GOT3 (cell line): ENCODE data around the gene SHANK3.

Source experiments
- DNase-seq: peaks from one replicate; lab custom pipeline; 2025; ENCODE audit warnings: mixed read lengths; lab: John Stamatoyannopoulos, UW

Gene SHANK3

GRCh38 chr22:50713008-50713385, 40.4 kb downstream of the SHANK3 start:
- DNase-seq: no peak

GRCh38 chr22:50713571-50714056, 41.0 kb downstream of the SHANK3 start:
- DNase-seq: no peak

GRCh38 chr22:50714150-50714549, 41.5 kb downstream of the SHANK3 start:
- DNase-seq: no peak

- no peak for DNase-seq
Measured at GRCh38 chr22:50714631-50715179, 42.1 kb downstream of the SHANK3 start.

- no peak for DNase-seq
Measured at GRCh38 chr22:50715250-50715649, 42.6 kb downstream of the SHANK3 start.

GRCh38 chr22:50715776-50716175, 43.2 kb downstream of the SHANK3 start:
- DNase-seq: no peak

- DNase-seq: no peak
Measured at GRCh38 chr22:50716290-50717024, 43.8 kb downstream of the SHANK3 start.

GRCh38 chr22:50717709-50718351, 45.2 kb downstream of the SHANK3 start:
- no peak for DNase-seq

- DNase-seq: no peak
Measured at GRCh38 chr22:50718352-50718709, 45.7 kb downstream of the SHANK3 start.

GRCh38 chr22:50719814-50720300, 47.2 kb downstream of the SHANK3 start:
- no peak for DNase-seq

- no peak for DNase-seq
Measured at GRCh38 chr22:50720301-50721256, 48.0 kb downstream of the SHANK3 start.

- DNase-seq: no peak
Measured at GRCh38 chr22:50721257-50721844, 48.7 kb downstream of the SHANK3 start.

- no peak for DNase-seq
Measured at GRCh38 chr22:50722048-50722701, 49.6 kb downstream of the SHANK3 start.
